ELF-1 (cell line): Measurements from ENCODE around the gene GDF15.

ENCODE experiments used
- DNase-seq: peaks from one replicate; pipeline ENCODE4 v3.0.0-alpha.2; 2016; ENCODE audit warnings: low read depth, low spot score

The GDF15 gene

GRCh38 chr19:18419195-18419698, 33.3 kb downstream of the GDF15 start, which contains the start of gene SSBP4:
Gene SSBP4 (plus strand): TSS chr19:18419398. CDS start chr19:18419649, 251 bp downstream.
- peak; percentile 85 for DNase-seq

GRCh38 chr19:18419699-18420460, 33.9 kb downstream of the GDF15 start:
- no peak for DNase-seq

GRCh38 chr19:18420930-18421329, 35.0 kb downstream of the GDF15 start:
- DNase-seq = no peak

- no peak for DNase-seq
Observed at GRCh38 chr19:18421371-18421959, 35.5 kb downstream of the GDF15 start.

- no peak for DNase-seq
Observed at GRCh38 chr19:18422530-18423191, 36.7 kb downstream of the GDF15 start.

GRCh38 chr19:18423258-18424020, 37.5 kb downstream of the GDF15 start:
- DNase-seq = no peak

GRCh38 chr19:18424122-18424889, 38.3 kb downstream of the GDF15 start:
- DNase-seq = no peak

- DNase-seq = no peak
Observed at GRCh38 chr19:18424890-18425514, 39.0 kb downstream of the GDF15 start.

GRCh38 chr19:18425515-18426415, 39.8 kb downstream of the GDF15 start:
- DNase-seq = no peak

GRCh38 chr19:18426416-18426767, 40.4 kb downstream of the GDF15 start:
- no peak for DNase-seq

GRCh38 chr19:18427080-18427742, 41.3 kb downstream of the GDF15 start:
- DNase-seq = no peak

- no peak for DNase-seq
Observed at GRCh38 chr19:18427743-18428113, 41.8 kb downstream of the GDF15 start.

- DNase-seq = no peak
Observed at GRCh38 chr19:18428173-18428786, 42.3 kb downstream of the GDF15 start.

- DNase-seq = peak; percentile 95
Observed at GRCh38 chr19:18428787-18429674, 43.1 kb downstream of the GDF15 start.

GRCh38 chr19:18429717-18430416, 43.9 kb downstream of the GDF15 start:
- DNase-seq = no peak

- no peak for DNase-seq
Observed at GRCh38 chr19:18430417-18431144, 44.6 kb downstream of the GDF15 start.
